Spinal cord (tissue), 10 donors: ENCODE measurements around the gene INSL6. TPM values are rescaled to one million over a fixed set of nuclear protein-coding genes. Genes with fewer than 3 reads are reported as not detected.
"Not testable (repeated sequence)": the region's sequence is repeated elsewhere in the genome, so short reads cannot be mapped to it uniquely, and the experiment has no call there.

Experiments
- DNase-seq, 6 donors: peaks; one replicate each; pipeline versions ENCODE4 v3.0.0 to v3.0.0-alpha.2; 2013 to 2015; ENCODE audit warnings: low spot score in 6 of 6, low read depth in 4 of 6
- H3K27ac ChIP-seq: one replicate; pipeline ENCODE4 v1.5.1; 2013; ENCODE audit warnings: low read depth, low read length, control low read depth
- H3K27me3 ChIP-seq: one replicate; pipeline ENCODE4 v1.6.1; 2013; ENCODE audit warnings: low read length; ENCODE audit not compliant: control insufficient read depth, insufficient read depth
- H3K36me3 ChIP-seq: one replicate; pipeline ENCODE4 v1.6.1; 2013; ENCODE audit warnings: low read length; ENCODE audit not compliant: control insufficient read depth, insufficient read depth
- H3K4me1 ChIP-seq: one replicate; pipeline ENCODE4 v1.6.1; 2013; ENCODE audit warnings: low read length; ENCODE audit not compliant: control insufficient read depth, insufficient read depth
- H3K4me3 ChIP-seq: one replicate; pipeline ENCODE4 v1.5.1; 2013; ENCODE audit warnings: low read depth, low read length, control low read depth
- H3K9me3 ChIP-seq: one replicate; pipeline ENCODE4 v1.6.1; 2013; ENCODE audit warnings: low read length; ENCODE audit not compliant: control insufficient read depth, insufficient read depth
- WGBS: methylation state at CpG from one replicate; pipeline ENCODE4 v1.1.5; 2013; ENCODE audit warnings: missing lambda C conversion rate; ENCODE audit not compliant: insufficient coverage; 5-methylcytosine and 5-hydroxymethylcytosine counted together
- polyA plus RNA-seq, 2 donors: library from polyadenylated mRNA; unstranded; fragments of 120-200 nt; gene quantifications; one replicate each; pipeline ENCODE4 v1.2.1, GENCODE V29; 2013; ENCODE audit not compliant: insufficient read length in 2 of 2
- total RNA-seq, 2 donors: library from RNA; depleted of rRNA in 1 of 2; stranded (reverse); fragments of 120-200 nt in 1 of 2; fragments of >200 nt in 1 of 2; gene quantifications; one replicate each; pipeline versions ENCODE4 v1.2.3 to v1.2.4, GENCODE V29; 2013 to 2014
- donor health status: healthy.

INSL6 gene
- total and polyA plus RNA-seq, 4 donors = 0.35 to 0.55 TPM; not detected in 2

GRCh38 chr9:5184776-5185175 lies 663 bp downstream of the INSL6 start:
- H3K9me3 ChIP-seq = no peaks in the 10 kb centered on the region
- H3K4me1 ChIP-seq = no peaks in the 10 kb centered on the region
- H3K27me3 ChIP-seq = no peaks in the 10 kb centered on the region
- no peak overlapping the region for H3K4me3 ChIP-seq
- no peak overlapping the region for H3K27ac ChIP-seq
- WGBS = no CpG with 5 or more reads among the region's 2 CpGs
- H3K36me3 ChIP-seq = no peaks in the 10 kb centered on the region
- no peak for DNase-seq

DNA sequence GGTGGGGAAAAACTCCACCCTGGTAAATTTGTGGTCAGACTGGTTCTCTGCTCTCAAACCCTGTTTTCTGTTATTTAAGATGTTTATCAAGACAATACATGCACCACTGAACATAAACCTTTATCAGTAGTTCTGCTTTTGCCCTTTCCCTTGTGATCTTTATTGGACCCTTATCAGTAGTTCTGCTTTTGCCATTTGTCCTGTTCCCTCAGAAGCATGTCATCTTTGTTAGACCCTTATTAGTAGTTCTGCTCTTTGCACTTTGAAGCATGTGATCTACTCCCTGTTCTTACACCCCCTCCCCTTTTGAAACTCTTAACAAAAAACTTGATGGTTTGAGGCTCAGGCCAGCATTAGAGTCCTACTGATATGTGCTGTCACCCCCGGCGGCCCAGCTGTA lies 4.8 kb downstream of the INSL6 start:
- no CpG with 5 or more reads among the region's 2 CpGs for WGBS
- not testable (repeated sequence) for H3K27me3 ChIP-seq, H3K36me3 ChIP-seq

DNA sequence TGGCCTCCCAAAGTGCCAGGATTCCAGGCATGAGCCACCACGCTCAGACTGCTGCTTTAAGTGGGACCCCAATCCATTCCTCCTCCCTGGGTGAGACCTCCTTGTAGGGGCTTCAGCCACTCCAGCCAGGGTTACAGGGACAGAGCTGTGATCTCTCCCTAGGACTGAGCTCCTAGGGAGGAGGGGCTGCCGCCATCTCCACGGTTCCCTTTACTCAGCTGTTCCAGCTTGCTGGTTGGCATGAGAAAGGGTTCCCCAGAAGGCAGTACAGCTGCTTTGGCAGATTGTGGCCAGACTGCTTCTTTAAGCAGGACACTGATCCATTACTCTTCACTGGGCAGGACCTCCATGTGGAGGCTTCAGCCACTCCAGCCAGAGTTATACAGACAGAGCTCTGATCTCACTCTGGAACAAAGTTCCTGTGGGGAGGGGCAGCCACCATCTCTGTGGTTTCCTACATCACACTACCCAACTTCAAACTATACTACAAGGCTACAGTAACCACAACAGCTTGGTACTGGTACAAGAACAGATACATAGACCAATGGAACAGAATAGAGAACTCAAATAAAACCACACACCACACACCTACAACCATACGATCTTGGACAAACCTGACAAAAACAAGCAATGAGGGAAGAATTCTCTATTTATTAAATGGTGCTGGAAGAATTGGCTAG lies 7.2 kb downstream of the INSL6 start:
- DNase-seq = no peak
- Histone ChIP-seq H3K27ac (no peak overlapping the region), H3K27me3 (no peaks in the 10 kb centered on the region), H3K36me3 (no peaks in the 10 kb centered on the region), H3K4me1 (no peaks in the 10 kb centered on the region), H3K4me3 (no peak overlapping the region), H3K9me3 (peaks cover 2% of the 10 kb centered on the region)
- 93% methylated on average over 3 of the region's 4 CpGs for WGBS

More for the DNA sequence above, 4.8 kb downstream of the INSL6 start:
- not testable (repeated sequence) for H3K4me1 ChIP-seq, H3K27ac ChIP-seq, H3K4me3 ChIP-seq, DNase-seq, H3K9me3 ChIP-seq

DNA sequence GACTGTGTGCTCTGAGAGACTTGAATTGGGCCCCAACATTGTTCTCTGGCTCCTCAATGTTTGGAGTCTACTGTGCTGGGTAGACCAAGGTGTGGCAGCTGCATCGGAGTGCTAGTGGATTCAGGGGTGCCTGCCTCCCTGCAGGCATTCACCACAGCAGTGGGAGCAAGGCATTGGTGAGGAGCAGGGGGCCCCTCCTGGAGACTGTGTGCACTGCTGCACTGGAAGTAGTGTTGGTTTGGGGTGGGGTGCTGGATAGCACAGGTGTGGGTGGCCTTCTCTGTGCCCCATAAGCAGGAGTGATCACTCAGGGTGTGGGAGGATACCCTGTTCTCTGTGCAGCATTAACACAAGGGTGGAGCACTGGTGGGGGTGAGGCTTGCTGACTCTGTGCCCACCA lies 39.2 kb downstream of the INSL6 start:
- H3K36me3 ChIP-seq = peaks cover 4% of the 10 kb centered on the region
- H3K27ac ChIP-seq = no peak overlapping the region
- 89% methylated on average over 1 of the region's 1 CpG for WGBS
- DNase-seq = no peak
- H3K27me3 ChIP-seq = no peaks in the 10 kb centered on the region
- H3K4me3 ChIP-seq = no peak overlapping the region
- no peaks in the 10 kb centered on the region for H3K4me1 ChIP-seq
- H3K9me3 ChIP-seq = peaks cover 6% of the 10 kb centered on the region

DNA sequence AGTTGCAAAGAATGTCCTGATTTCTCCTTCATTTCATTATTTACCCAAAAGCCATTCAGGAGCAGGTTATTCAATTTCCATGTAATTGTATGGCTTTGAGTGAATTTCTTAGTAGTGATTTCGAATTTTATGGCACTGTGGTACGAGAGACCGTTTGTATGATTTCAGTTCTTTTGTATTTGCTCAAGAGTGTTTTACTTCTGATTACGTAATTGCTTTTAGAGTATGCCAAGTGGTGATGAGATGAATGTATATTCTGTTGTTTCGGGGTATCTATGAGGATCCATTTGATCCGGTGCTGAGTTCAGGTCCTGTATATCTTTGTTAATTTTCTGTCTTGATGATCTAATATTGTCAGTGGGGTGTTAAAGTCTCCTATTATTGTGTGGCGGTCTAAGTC lies 41.2 kb downstream of the INSL6 start:
- no peak overlapping the region for H3K4me3 ChIP-seq
- no peaks in the 10 kb centered on the region for H3K27me3 ChIP-seq
- no peak overlapping the region for H3K27ac ChIP-seq
- H3K9me3 ChIP-seq = peaks cover 6% of the 10 kb centered on the region
- H3K36me3 ChIP-seq = peaks cover 4% of the 10 kb centered on the region
- H3K4me1 ChIP-seq = no peaks in the 10 kb centered on the region
- 92% methylated on average over 6 of the region's 7 CpGs for WGBS
- DNase-seq = no peak

DNA sequence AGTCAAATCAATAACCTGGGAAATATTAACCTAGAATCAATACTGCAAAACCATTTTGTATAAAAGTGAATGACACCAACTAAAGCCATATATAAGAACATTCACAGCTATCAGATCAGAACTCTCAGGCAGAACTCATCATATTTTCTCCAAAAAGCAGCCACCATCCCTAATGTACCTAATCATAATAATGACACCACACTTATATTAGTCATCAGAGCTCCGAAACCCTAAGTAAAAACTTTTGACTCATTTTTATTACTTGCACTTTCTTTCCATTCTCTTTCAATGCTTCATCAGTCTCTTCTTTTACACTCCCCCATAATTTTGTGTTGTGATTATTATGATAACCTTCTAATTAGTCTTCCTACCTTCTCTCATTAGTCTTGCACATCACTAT lies 45.3 kb downstream of the INSL6 start:
- H3K36me3 ChIP-seq = no peaks in the 10 kb centered on the region
- no peak overlapping the region for H3K27ac ChIP-seq
- no CpG with 5 or more reads among the region's 1 CpG for WGBS
- no peak overlapping the region for H3K4me3 ChIP-seq
- peaks cover 4% of the 10 kb centered on the region for H3K9me3 ChIP-seq
- H3K27me3 ChIP-seq = no peaks in the 10 kb centered on the region
- no peak for DNase-seq
- H3K4me1 ChIP-seq = no peaks in the 10 kb centered on the region

DNA sequence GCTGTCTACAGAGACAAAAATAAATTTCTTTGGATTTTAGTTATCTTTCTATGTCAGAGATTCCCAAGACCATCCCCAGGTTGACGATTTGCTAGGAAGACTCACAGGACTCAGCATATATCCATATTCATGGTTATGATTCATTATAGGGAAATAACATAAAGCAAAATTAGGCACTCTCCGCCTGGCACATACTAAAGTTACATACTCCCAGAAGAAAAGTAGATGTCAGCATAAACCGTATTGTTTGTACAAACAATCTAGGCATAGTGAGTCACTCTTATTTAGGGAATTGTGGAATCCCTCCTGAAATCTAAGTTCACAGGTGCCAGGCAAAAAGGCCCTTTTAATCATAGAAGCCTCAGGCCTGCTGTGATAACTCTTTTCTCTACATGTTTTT lies 62.9 kb downstream of the INSL6 start:
- DNase-seq = no peak
- no peaks in the 10 kb centered on the region for H3K9me3 ChIP-seq
- no peaks in the 10 kb centered on the region for H3K27me3 ChIP-seq
- no peaks in the 10 kb centered on the region for H3K4me1 ChIP-seq
- no peak overlapping the region for H3K4me3 ChIP-seq
- no peak overlapping the region for H3K27ac ChIP-seq
- no CpG with 5 or more reads among the region's 3 CpGs for WGBS
- H3K36me3 ChIP-seq = no peaks in the 10 kb centered on the region

- Histone ChIP-seq H3K27ac (no peak overlapping the region), H3K4me3 (no peak overlapping the region), H3K4me1 (no peaks in the 10 kb centered on the region), H3K36me3 (no peaks in the 10 kb centered on the region), H3K9me3 (no peaks in the 10 kb centered on the region), H3K27me3 (no peaks in the 10 kb centered on the region)
- DNase-seq = peak in 1 of 6 donors; percentile 1
- 38% methylated on average over 1 of the region's 1 CpG for WGBS
Observed at GRCh38 chr9:5122116-5122515, 63.3 kb downstream of the INSL6 start.

DNA sequence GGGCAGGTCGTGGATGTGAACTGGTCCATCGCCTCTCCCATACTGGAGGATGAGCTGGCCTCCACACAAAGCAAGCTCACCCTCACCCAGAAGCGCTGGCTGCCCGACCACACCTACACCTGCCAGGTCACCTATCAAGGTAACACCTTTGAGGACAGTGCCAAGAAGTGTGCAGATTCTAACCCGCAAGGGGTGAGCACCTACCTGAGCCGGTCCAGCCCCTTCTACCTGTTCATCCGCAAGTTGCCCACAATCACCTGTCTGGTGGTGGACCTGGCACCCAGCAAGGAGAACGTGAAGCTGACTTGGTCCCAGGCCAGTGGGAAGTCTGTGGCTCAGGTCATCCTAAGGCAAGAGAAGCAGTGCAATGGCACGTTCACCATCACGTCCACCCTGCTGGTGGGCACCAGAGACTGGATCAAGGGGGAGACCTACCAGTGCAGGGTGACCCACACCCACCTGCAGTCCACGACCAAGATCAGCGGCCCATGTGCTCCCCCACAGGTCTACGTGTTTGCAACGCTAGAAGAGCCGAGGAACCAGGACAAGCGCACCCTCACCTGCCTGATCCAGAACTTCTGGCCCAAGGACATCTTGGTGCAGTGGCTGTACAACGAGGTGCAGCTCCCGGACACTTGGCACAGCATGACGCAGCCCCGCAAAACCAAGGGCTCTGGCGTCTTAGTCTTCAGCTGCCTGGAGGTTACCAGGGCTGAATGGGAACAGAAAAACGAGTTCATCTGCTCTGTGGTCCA lies 71.3 kb downstream of the INSL6 start:
- Histone ChIP-seq H3K4me3 (no peak overlapping the region), H3K9me3 (no peaks in the 10 kb centered on the region), H3K27me3 (no peaks in the 10 kb centered on the region), H3K27ac (no peak overlapping the region), H3K4me1 (no peaks in the 10 kb centered on the region), H3K36me3 (peaks cover 42% of the 10 kb centered on the region)
- no peak for DNase-seq
- 97% methylated on average over 22 of the region's 22 CpGs for WGBS
